K562 (cell line): ENCODE data around the gene HAS3. TPM values are rescaled to one million over a fixed set of nuclear protein-coding genes. Genes with fewer than 3 reads are reported as not detected.

Experiments used
- CREB3L1 ChIP-seq: fragments of 450-650 bp; IDR thresholded peaks from 2 replicates; pipeline ENCODE4 v1.6.1; 2014; ENCODE audit warnings: low read depth, mild to moderate bottlenecking, moderate library complexity, borderline replicate concordance
- CREM ChIP-seq: IDR thresholded peaks from 2 replicates; pipeline ENCODE4 v1.6.1; 2014; ENCODE audit warnings: antibody characterized with exemption, low read depth
- CTBP1 ChIP-seq: fragments of 450-650 bp; IDR thresholded peaks from 2 replicates; pipeline ENCODE4 v1.6.1; 2016; ENCODE audit warnings: borderline replicate concordance
- EP300 ChIP-seq: IDR thresholded peaks from 2 replicates; pipeline ENCODE4 v1.6.1; 2012; ENCODE audit warnings: low read length, improper control_type of control experiment
- ETV6 ChIP-seq, 3 experiments: fragments of 150-350 bp in 1 of 3; sonication (generic) in 1 of 3; formaldehyde crosslinking in 1 of 3; IDR thresholded peaks; 2 replicates each; pipeline versions ENCODE4 v1.6.1 to v1.8.0; 2014 to 2022; ENCODE audit warnings: borderline replicate concordance in 2 of 3, low read depth in 2 of 3, antibody characterized with exemption in 1 of 3, low read length in 1 of 3, mild to moderate bottlenecking in 1 of 3, missing genetic modification reagents in 1 of 3
- FIP1L1 ChIP-seq: fragments of 200-400 bp; formaldehyde crosslinking; IDR thresholded peaks from 2 replicates; pipeline ENCODE4 v1.6.1; 2018; ENCODE audit warnings: mild to moderate bottlenecking, low read depth, low read length; ENCODE audit not compliant: poor library complexity, severe bottlenecking
- GATAD2B ChIP-seq: fragments of 450-650 bp; IDR thresholded peaks from 2 replicates; pipeline ENCODE4 v1.6.1; 2017; ENCODE audit warnings: mild to moderate bottlenecking, borderline replicate concordance
- HDAC1 ChIP-seq, 2 experiments: fragments of 450-650 bp; IDR thresholded peaks; 2 replicates each; pipeline ENCODE4 v1.6.1; 2016 to 2017; ENCODE audit warnings: inconsistent platforms in 1 of 2, mild to moderate bottlenecking in 1 of 2, moderate library complexity in 1 of 2
- KAT7 ChIP-seq: sonication (generic); formaldehyde crosslinking; IDR thresholded peaks from 2 replicates; pipeline ENCODE4 v1.8.0; 2022; ENCODE audit warnings: missing genetic modification reagents, mild to moderate bottlenecking, borderline replicate concordance
- KDM5B ChIP-seq: fragments of 200-600 bp; sonication (generic); IDR thresholded peaks from 2 replicates; pipeline ENCODE4 v1.6.1; 2012; ENCODE audit warnings: low read depth, mild to moderate bottlenecking, moderate library complexity, low read length, control low read depth, inconsistent platforms; ENCODE audit not compliant: insufficient replicate concordance
- MLLT1 ChIP-seq, 2 experiments: fragments of 450-650 bp; IDR thresholded peaks; 2 replicates each; pipeline ENCODE4 v1.6.1; 2016
- MTA1 ChIP-seq: fragments of 450-650 bp; IDR thresholded peaks from 2 replicates; pipeline ENCODE4 v1.6.1; 2017; ENCODE audit warnings: borderline replicate concordance
- NCOR1 ChIP-seq: fragments of 450-650 bp; IDR thresholded peaks from 2 replicates; pipeline ENCODE4 v1.6.1; 2016; ENCODE audit warnings: mild to moderate bottlenecking, moderate library complexity
- NR2F6 ChIP-seq: fragments of 450-650 bp; formaldehyde crosslinking; IDR thresholded peaks from 2 replicates; pipeline ENCODE4 v1.4.0; 2020; ENCODE audit warnings: mild to moderate bottlenecking
- RAD51 ChIP-seq: fragments of 450-650 bp; IDR thresholded peaks from 2 replicates; pipeline ENCODE4 v1.7.1; 2016; ENCODE audit warnings: low read depth, mild to moderate bottlenecking, borderline replicate concordance
- SRSF7 ChIP-seq: fragments of 200-400 bp; formaldehyde crosslinking; optimal IDR thresholded peaks from 2 replicates; pipeline ENCODE3; 2017; ENCODE audit warnings: mild to moderate bottlenecking, low read depth, low read length
- UBTF ChIP-seq, 2 experiments: IDR thresholded peaks; 2 replicates each; pipeline ENCODE4 v1.6.1; 2012; ENCODE audit warnings: improper control_type of control experiment in 2 of 2, low read depth in 2 of 2, low read length in 2 of 2, borderline replicate concordance in 1 of 2
- ZBTB7A ChIP-seq: IDR thresholded peaks from 2 replicates; pipeline ENCODE4 v1.6.1; 2011; ENCODE audit warnings: low read depth, mild to moderate bottlenecking, low read length, moderate library complexity, borderline replicate concordance; ENCODE audit not compliant: control insufficient read depth
- ZNF184 ChIP-seq: sonication (generic); formaldehyde crosslinking; IDR thresholded peaks from 2 replicates; pipeline ENCODE4 v1.5.0; 2020; ENCODE audit warnings: missing genetic modification reagents
- ZNF224 ChIP-seq: sonication (generic); formaldehyde crosslinking; IDR thresholded peaks from 2 replicates; pipeline ENCODE4 v1.8.0; 2022; ENCODE audit warnings: mild to moderate bottlenecking, missing genetic modification reagents
- ZNF24 ChIP-seq: fragments of 450-650 bp; IDR thresholded peaks from 2 replicates; pipeline ENCODE4 v1.6.1; 2016
- ZNF589 ChIP-seq: fragments of 200-800 bp; sonication (Bioruptor generic); IDR thresholded peaks from 2 replicates; pipeline ENCODE4 v1.6.1; 2016; ENCODE audit warnings: low read depth, missing genetic modification characterization, missing compliant biosample characterization
- polyA plus RNA-seq, 8 experiments: library from polyadenylated mRNA; depleted of rRNA in 4 of 8; stranded (reverse) in 5 of 8; unstranded in 3 of 8; fragments of >200 nt; fragmentation: Nextera tagmentation in 2 of 8; fragmentation: Illumina TruSeq in 1 of 8; extraction: Ambion mirVana in 2 of 8; extraction: Trizol in 1 of 8; gene quantifications; 2 replicates each; pipeline versions ENCODE4 v1.2.1 to v1.2.3, GENCODE V29; 2011 to 2014; ENCODE audit warnings: inconsistent platforms in 1 of 8, missing spikeins in 1 of 8
- total RNA-seq, 7 experiments: library from RNA; depleted of rRNA in 6 of 7; stranded (reverse); fragments of >200 nt in 6 of 7; fragmentation: Illumina TruSeq in 2 of 7; extraction: Trizol in 2 of 7; gene quantifications; 2 replicates each; pipeline versions ENCODE4 v1.2.1 to v1.2.3, GENCODE V29; 2011 to 2021; ENCODE audit warnings: low replicate concordance in 1 of 7

The HAS3 gene
- total and polyA plus RNA-seq, 9 of the 15 experiments (the other 6 are each of a cell fraction or from before 2014, with no cell fraction given), result 0.04 to 0.33 (median 0.13) TPM; not detected in 1

- no peak for TF ChIP-seq CREB3L1
- TF ChIP-seq HDAC1 (IDR thresholded peaks at IDR 0.05), result peak in 1 of 2 experiments; percentile 11; a peak in 1 of 4 replicates
- TF ChIP-seq CREM, result peak; percentile 18; the same call in 1 of the 2 replicates
- TF ChIP-seq MTA1, result no peak
- TF ChIP-seq ZNF24, result no peak
- TF ChIP-seq ETV6 (IDR thresholded peaks at IDR 0.05; ENCODE audit: borderline replicate concordance in 1 of 2, low read depth in 2 of 2, low read length in 1 of 2), result no peak
- TF ChIP-seq ETV6 (CRISPR knock-in tag; IDR thresholded peaks at IDR 0.05; ENCODE audit: borderline replicate concordance), result no peak
- no peak for TF ChIP-seq NCOR1
- no peak for TF ChIP-seq MLLT1 (IDR thresholded peaks at IDR 0.05)
- TF ChIP-seq ZNF589 (CRISPR knock-in tag), result no peak
- peak in 1 of 2 experiments; percentile 82; a peak in 2 of 4 replicates for TF ChIP-seq UBTF (IDR thresholded peaks at IDR 0.05; ENCODE audit: borderline replicate concordance in 1 of 2, low read depth in 2 of 2, low read length in 2 of 2)
- no peak for TF ChIP-seq SRSF7
- TF ChIP-seq CTBP1, result peak; percentile 64
- peak; percentile 55; the same call in 1 of the 2 replicates for TF ChIP-seq ZBTB7A
- no peak for TF ChIP-seq NR2F6 (CRISPR knock-in tag)
- no peak for TF ChIP-seq KDM5B
- TF ChIP-seq ZNF184 (CRISPR knock-in tag), result no peak
- TF ChIP-seq RAD51, result no peak
- no peak for TF ChIP-seq KAT7 (CRISPR knock-in tag)
- no peak for TF ChIP-seq EP300
- TF ChIP-seq FIP1L1, result peak; percentile 41
- no peak for TF ChIP-seq ZNF224 (CRISPR knock-in tag)
- no peak; the same call in 1 of the 2 replicates for TF ChIP-seq GATAD2B
Observed at GRCh38 chr16:69105501-69106361, at the start of gene HAS3 (continued).
